ENCODE measurements around the gene RGS10. TPM values are rescaled to one million over a fixed set of nuclear protein-coding genes. Genes with fewer than 3 reads are reported as not detected.

RGS10 gene
- total RNA-seq, 1 experiment from 2014 or later = 10.6 TPM

GRCh38 chr10:119494236-119495020 lies 48.1 kb downstream of the RGS10 start:
- Histone ChIP-seq H3K9ac (ENCODE audit: extremely low read depth, insufficient read length, low read length) (no peak overlapping the region), H2BK12ac (ENCODE audit: insufficient read length, low read depth, low read length) (no peak overlapping the region), H3K14ac (ENCODE audit: insufficient read depth, low read length) (no peak overlapping the region), H3K23ac (ENCODE audit: insufficient read length, low read depth, low read length) (no peak overlapping the region), H3K4ac (ENCODE audit: low read depth, low read length) (no peak overlapping the region), H2BK5ac (ENCODE audit: insufficient read length, low read length) (no peak overlapping the region), H4K5ac (ENCODE audit: insufficient read length, low read depth, low read length) (no peak overlapping the region), H3K79me1 (ENCODE audit: insufficient read depth, low read depth, low read length, poor library complexity, severe bottlenecking) (no peaks in the 10 kb centered on the region), H3K56ac (ENCODE audit: insufficient read length, low read depth, low read length) (no peak overlapping the region), H2AK5ac (ENCODE audit: insufficient read length, low read length) (no peak overlapping the region), H3K9me3 (ENCODE audit: control insufficient read depth, low read depth, low read length) (no peaks in the 10 kb centered on the region), H2BK20ac (ENCODE audit: low read depth, low read length, poor library complexity, severe bottlenecking) (no peak overlapping the region), H4K8ac (replicated peaks; ENCODE audit: insufficient read length, low read depth, low read length) (no peak overlapping the region), H3K4me1 (ENCODE audit: insufficient read depth, low read length) (no peaks in the 10 kb centered on the region), H3K27me3 (ENCODE audit: insufficient read depth, low read length) (no peaks in the 10 kb centered on the region), H3T11ph (ENCODE audit: low read length) (no peak overlapping the region), H3K27ac (ENCODE audit: insufficient read length, low read depth, low read length) (no peak overlapping the region), H2AFZ (ENCODE audit: low read length) (no peak overlapping the region), H3K18ac (ENCODE audit: insufficient read length, low read depth, low read length) (no peak overlapping the region), H3K4me2 (ENCODE audit: insufficient read depth, insufficient read length, low read length) (no peak overlapping the region), H4K91ac (ENCODE audit: insufficient read length, low read depth, low read length) (no peak overlapping the region), H2BK120ac (ENCODE audit: low read depth, low read length, poor library complexity, severe bottlenecking) (no peak overlapping the region), H3K23me2 (ENCODE audit: insufficient read length, low read depth, low read length, poor library complexity, severe bottlenecking) (peaks cover 3% of the 10 kb centered on the region), H3K79me2 (ENCODE audit: insufficient read depth, low read length) (no peaks in the 10 kb centered on the region), H4K20me1 (ENCODE audit: control insufficient read depth, insufficient read depth, insufficient read length) (no peaks in the 10 kb centered on the region), H2BK15ac (ENCODE audit: low read depth, low read length) (no peak overlapping the region)
- DNase-seq = no peak
- no peak for TF ChIP-seq CTCF (conservative IDR thresholded peaks at IDR 0.05)
- Mint-ChIP-seq H3K9me3 (no peaks in the 10 kb centered on the region; a peak in 2 of 5 replicates), H3K36me3 (ENCODE audit: insufficient read depth in 1 of 3, low read depth in 3 of 3) (no peaks in the 10 kb centered on the region), H3K4me3 (no peak overlapping the region), H3K27me3 (ENCODE audit: low read depth) (peaks cover 27% of the 10 kb centered on the region), H3K27ac (no peak overlapping the region), H3K4me1 (peaks cover 6 to 24% of the 10 kb centered on the region in 2 experiments)
- no CpG with 5 or more reads among the region's 6 CpGs for WGBS (ENCODE audit: extremely low coverage, insufficient read length, low lambda C conversion rate)
